OCI-LY7 (cell line): ENCODE data around the gene SHMT2. TPM values are rescaled to one million over a fixed set of nuclear protein-coding genes. Genes with fewer than 3 reads are reported as not detected.

Source experiments
- BruUV-seq: library from RNA; stranded (reverse); fragments of 400-500 nt; replicated peaks from 2 replicates; lab custom pipeline; 2021; lab: Mats Ljungman, UMichigan
- CTCF ChIA-PET: fragments of 300-600 bp; sonication (Branson Sonifier 250); formaldehyde crosslinking; loops from one replicate; lab custom pipeline; 2022; ENCODE audit warnings: antibody characterized with exemption; ENCODE audit not compliant: unreplicated experiment; lab: Charles Lee
- POLR2A ChIA-PET: fragments of 300-600 bp; sonication (Branson Sonifier 250); formaldehyde crosslinking; loops from one replicate; lab custom pipeline; 2022; ENCODE audit warnings: antibody characterized with exemption; lab: Charles Lee
- DNase-seq: peaks from one replicate; pipeline ENCODE4 v3.0.0-alpha.2; 2015; ENCODE audit warnings: low spot score
- H2AFZ ChIP-seq: fragments of 200-600 bp; sonication (generic), shearing (Covaris generic); 2 replicates; pipeline ENCODE4 v1.6.1; 2014; ENCODE audit warnings: mild to moderate bottlenecking, antibody characterized with exemption, low read length, moderate library complexity
- H3K27ac ChIP-seq: fragments of 200-600 bp; sonication (generic); 2 replicates; pipeline ENCODE4 v1.5.1; 2014; ENCODE audit warnings: mixed run types, low read depth, mild to moderate bottlenecking, moderate library complexity, low read length, inconsistent platforms; ENCODE audit not compliant: poor library complexity, severe bottlenecking
- H3K36me3 ChIP-seq: fragments of 200-600 bp; sonication (generic); 2 replicates; pipeline ENCODE4 v1.6.1; 2014; ENCODE audit warnings: mild to moderate bottlenecking, antibody characterized with exemption, low read length, moderate library complexity, mixed read lengths; ENCODE audit not compliant: insufficient read depth
- H3K4me1 ChIP-seq: fragments of 200-600 bp; sonication (generic); 2 replicates; pipeline ENCODE4 v1.5.1; 2014; ENCODE audit warnings: mild to moderate bottlenecking, low read length; ENCODE audit not compliant: insufficient read depth, poor library complexity, severe bottlenecking
- H3K4me2 ChIP-seq: fragments of 200-600 bp; sonication (generic); 2 replicates; pipeline ENCODE4 v1.6.1; 2014; ENCODE audit warnings: mild to moderate bottlenecking, low read length
- H3K4me3 ChIP-seq: fragments of 200-600 bp; sonication (generic); 2 replicates; pipeline ENCODE4 v1.5.1; 2014; ENCODE audit warnings: mild to moderate bottlenecking, low read depth, low read length; ENCODE audit not compliant: poor library complexity, severe bottlenecking
- H3K79me2 ChIP-seq: fragments of 200-600 bp; sonication (generic); 2 replicates; pipeline ENCODE4 v1.6.1; 2016; ENCODE audit warnings: low read depth, mild to moderate bottlenecking, low read length, moderate library complexity, mixed read lengths; ENCODE audit not compliant: insufficient read depth
- H3K9me2 ChIP-seq: fragments of 200-600 bp; sonication (generic); 2 replicates; pipeline ENCODE4 v1.6.1; 2016; ENCODE audit warnings: mild to moderate bottlenecking, low read length, mixed read lengths; ENCODE audit not compliant: insufficient read depth
- H3K9me3 ChIP-seq: fragments of 200-600 bp; sonication (generic); 2 replicates; pipeline ENCODE4 v1.6.1; 2014; ENCODE audit warnings: mild to moderate bottlenecking, mixed run types, low read length, mixed read lengths
- H4K20me1 ChIP-seq: fragments of 200-600 bp; sonication (generic); 2 replicates; pipeline ENCODE4 v1.6.1; 2014; ENCODE audit warnings: mild to moderate bottlenecking, antibody characterized with exemption, low read length, moderate library complexity, mixed read lengths; ENCODE audit not compliant: insufficient read depth
- EZH2phosphoT487 ChIP-seq: fragments of 200-600 bp; sonication (generic); IDR thresholded peaks from 2 replicates; pipeline ENCODE4 v1.6.1; 2018; ENCODE audit warnings: low read depth, borderline replicate concordance, mild to moderate bottlenecking, mixed run types, antibody characterized with exemption, low read length, moderate library complexity, mixed read lengths
- intact Hi-C: fragments of 100-400 bp; cut with micrococcal nuclease; formaldehyde crosslinking; loops from one replicate; pipeline ENCODE4 v1.10.0; 2022; ENCODE audit not compliant: unreplicated experiment
- total RNA-seq, 2 experiments: library from RNA; depleted of rRNA in 1 of 2; stranded (reverse); fragments of >200 nt in 1 of 2; shearing (Covaris generic) in 1 of 2; gene quantifications; 2 replicates each; pipeline ENCODE4 v1.2.3, GENCODE V29; 2014 to 2022
- TF ChIP-seq, protein P1 (sequence below): fragments of 200-600 bp; sonication (generic); conservative IDR thresholded peaks from 2 replicates; pipeline ENCODE4 v1.5.1; 2014; ENCODE audit warnings: mild to moderate bottlenecking, antibody characterized with exemption, low read length, moderate library complexity, mixed read lengths

SHMT2 gene
- total RNA-seq, 2 experiments from 2014 or later: 394 to 415 TPM

DNA sequence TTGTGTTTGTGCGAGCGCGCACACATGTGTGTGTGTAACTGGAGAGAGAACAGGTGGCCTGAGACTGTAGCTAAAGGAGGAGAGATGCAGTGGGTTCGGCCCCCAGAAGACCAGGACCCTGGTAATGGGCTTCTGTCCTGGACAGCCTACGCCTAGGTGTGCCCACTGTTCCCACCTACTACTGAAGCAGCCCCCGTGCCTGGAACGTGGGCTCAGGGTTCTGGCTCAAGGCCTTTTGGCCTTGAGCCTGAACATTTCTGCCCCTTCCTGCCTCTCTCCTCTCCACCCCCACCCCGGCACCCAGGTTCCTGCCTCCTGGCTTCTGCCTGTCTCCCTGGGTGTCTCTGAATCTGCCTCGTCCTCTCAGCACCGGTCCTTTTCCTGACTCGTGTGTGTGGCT, 14.4 kb upstream of the SHMT2 start:
- H3K9me2 ChIP-seq: no peaks in the 10 kb centered on the region
- POLR2A ChIA-PET: interaction anchor here (1.1 to 2.1 kb wide), 3 partner anchors 12 to 27 kb away, joined by 4 to 26 read pairs (median 8); partner anchors contain the start of gene SHMT2
- CTCF ChIA-PET: interaction anchor here (1.7 to 2.5 kb wide), 2 partner anchors 15 to 27 kb away, joined by 16 to 32 read pairs; partner anchors contain the start of gene SHMT2
- H3K9me3 ChIP-seq: no peaks in the 10 kb centered on the region
- BruUV-seq: no TSS peak
- H3K36me3 ChIP-seq: no peaks in the 10 kb centered on the region
- DNase-seq: no peak
- no peaks in the 10 kb centered on the region for H4K20me1 ChIP-seq
- TF ChIP-seq EZH2phosphoT487: no peak
- TF ChIP-seq, protein P1, sequence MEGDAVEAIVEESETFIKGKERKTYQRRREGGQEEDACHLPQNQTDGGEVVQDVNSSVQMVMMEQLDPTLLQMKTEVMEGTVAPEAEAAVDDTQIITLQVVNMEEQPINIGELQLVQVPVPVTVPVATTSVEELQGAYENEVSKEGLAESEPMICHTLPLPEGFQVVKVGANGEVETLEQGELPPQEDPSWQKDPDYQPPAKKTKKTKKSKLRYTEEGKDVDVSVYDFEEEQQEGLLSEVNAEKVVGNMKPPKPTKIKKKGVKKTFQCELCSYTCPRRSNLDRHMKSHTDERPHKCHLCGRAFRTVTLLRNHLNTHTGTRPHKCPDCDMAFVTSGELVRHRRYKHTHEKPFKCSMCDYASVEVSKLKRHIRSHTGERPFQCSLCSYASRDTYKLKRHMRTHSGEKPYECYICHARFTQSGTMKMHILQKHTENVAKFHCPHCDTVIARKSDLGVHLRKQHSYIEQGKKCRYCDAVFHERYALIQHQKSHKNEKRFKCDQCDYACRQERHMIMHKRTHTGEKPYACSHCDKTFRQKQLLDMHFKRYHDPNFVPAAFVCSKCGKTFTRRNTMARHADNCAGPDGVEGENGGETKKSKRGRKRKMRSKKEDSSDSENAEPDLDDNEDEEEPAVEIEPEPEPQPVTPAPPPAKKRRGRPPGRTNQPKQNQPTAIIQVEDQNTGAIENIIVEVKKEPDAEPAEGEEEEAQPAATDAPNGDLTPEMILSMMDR: no peak
- peak overlapping the region; percentile 86; the same call in 1 of the 2 replicates for H3K4me2 ChIP-seq
- peaks cover 79% of the 10 kb centered on the region for H3K4me1 ChIP-seq
- intact Hi-C loops: no loop called here
- no peak overlapping the region for H3K4me3 ChIP-seq
- no peaks in the 10 kb centered on the region for H3K79me2 ChIP-seq
- H3K27ac ChIP-seq: no peak overlapping the region
- no peak overlapping the region for H2AFZ ChIP-seq

DNA sequence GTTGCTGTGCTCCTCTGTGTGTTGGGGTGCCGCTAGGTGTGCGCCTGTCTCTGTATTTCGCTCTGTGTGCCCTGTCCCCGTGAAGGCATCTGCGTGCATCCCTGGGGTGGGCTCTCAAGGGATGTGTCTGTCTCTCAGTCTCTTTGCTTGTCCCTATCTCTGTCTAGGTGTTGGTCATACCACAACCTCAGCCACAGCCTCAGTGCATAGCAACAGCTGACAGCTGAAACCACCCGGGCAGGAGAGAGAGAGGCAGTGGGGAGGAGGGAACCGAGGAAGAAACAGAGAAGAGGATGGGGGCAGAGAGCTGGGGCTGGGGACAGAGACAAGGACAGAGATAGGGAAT, 13.9 kb upstream of the SHMT2 start:
- POLR2A ChIA-PET: interaction anchor here (1.1 to 1.7 kb wide), 2 partner anchors 12 to 14 kb away, joined by 4 to 7 read pairs; partner anchors contain the start of gene SHMT2
- H3K4me1 ChIP-seq: peaks cover 77% of the 10 kb centered on the region
- TF ChIP-seq EZH2phosphoT487: no peak
- TF ChIP-seq, protein P1: no peak
- DNase-seq: no peak
- H3K27ac ChIP-seq: no peak overlapping the region
- no peaks in the 10 kb centered on the region for H3K36me3 ChIP-seq
- no peaks in the 10 kb centered on the region for H3K79me2 ChIP-seq
- H2AFZ ChIP-seq: no peak overlapping the region
- H3K4me2 ChIP-seq: peak overlapping the region; percentile 86
- intact Hi-C loops: loop anchor here (1.0 kb wide), 1 partner anchor 14 kb away; the partner anchor contains the start of gene SHMT2
- H3K9me2 ChIP-seq: no peaks in the 10 kb centered on the region
- peak overlapping the region; percentile 53 for H3K4me3 ChIP-seq
- H3K9me3 ChIP-seq: no peaks in the 10 kb centered on the region
- CTCF ChIA-PET: interaction anchor here (1.0 kb wide), 1 partner anchor 14 kb away, joined by 3 read pairs; the partner anchor contains the start of gene SHMT2
- BruUV-seq: no TSS peak
- no peaks in the 10 kb centered on the region for H4K20me1 ChIP-seq
